Spinal cord (tissue), 10 donors: ENCODE data around the gene ZBTB46. TPM values are rescaled to one million over a fixed set of nuclear protein-coding genes. Genes with fewer than 3 reads are reported as not detected.
"Not testable (repeated sequence)": the region's sequence is repeated elsewhere in the genome, so short reads cannot be mapped to it uniquely, and the experiment has no call there.

Experiments used
- DNase-seq, 6 donors: peaks; one replicate each; pipeline versions ENCODE4 v3.0.0 to v3.0.0-alpha.2; 2013 to 2015; ENCODE audit warnings: low spot score in 6 of 6, low read depth in 4 of 6
- H3K27ac ChIP-seq: one replicate; pipeline ENCODE4 v1.5.1; 2013; ENCODE audit warnings: low read depth, low read length, control low read depth
- H3K27me3 ChIP-seq: one replicate; pipeline ENCODE4 v1.6.1; 2013; ENCODE audit warnings: low read length; ENCODE audit not compliant: control insufficient read depth, insufficient read depth
- H3K36me3 ChIP-seq: one replicate; pipeline ENCODE4 v1.6.1; 2013; ENCODE audit warnings: low read length; ENCODE audit not compliant: control insufficient read depth, insufficient read depth
- H3K4me1 ChIP-seq: one replicate; pipeline ENCODE4 v1.6.1; 2013; ENCODE audit warnings: low read length; ENCODE audit not compliant: control insufficient read depth, insufficient read depth
- H3K4me3 ChIP-seq: one replicate; pipeline ENCODE4 v1.5.1; 2013; ENCODE audit warnings: low read depth, low read length, control low read depth
- H3K9me3 ChIP-seq: one replicate; pipeline ENCODE4 v1.6.1; 2013; ENCODE audit warnings: low read length; ENCODE audit not compliant: control insufficient read depth, insufficient read depth
- WGBS: methylation state at CpG from one replicate; pipeline ENCODE4 v1.1.5; 2013; ENCODE audit warnings: missing lambda C conversion rate; ENCODE audit not compliant: insufficient coverage; 5-methylcytosine and 5-hydroxymethylcytosine counted together
- polyA plus RNA-seq, 2 donors: library from polyadenylated mRNA; unstranded; fragments of 120-200 nt; gene quantifications; one replicate each; pipeline ENCODE4 v1.2.1, GENCODE V29; 2013; ENCODE audit not compliant: insufficient read length in 2 of 2
- total RNA-seq, 2 donors: library from RNA; depleted of rRNA in 1 of 2; stranded (reverse); fragments of 120-200 nt in 1 of 2; fragments of >200 nt in 1 of 2; gene quantifications; one replicate each; pipeline versions ENCODE4 v1.2.3 to v1.2.4, GENCODE V29; 2013 to 2014
- donor health status: healthy.

Gene ZBTB46
- total and polyA plus RNA-seq, 4 donors, result 8.3 to 13.4 (median 11.3) TPM

DNA sequence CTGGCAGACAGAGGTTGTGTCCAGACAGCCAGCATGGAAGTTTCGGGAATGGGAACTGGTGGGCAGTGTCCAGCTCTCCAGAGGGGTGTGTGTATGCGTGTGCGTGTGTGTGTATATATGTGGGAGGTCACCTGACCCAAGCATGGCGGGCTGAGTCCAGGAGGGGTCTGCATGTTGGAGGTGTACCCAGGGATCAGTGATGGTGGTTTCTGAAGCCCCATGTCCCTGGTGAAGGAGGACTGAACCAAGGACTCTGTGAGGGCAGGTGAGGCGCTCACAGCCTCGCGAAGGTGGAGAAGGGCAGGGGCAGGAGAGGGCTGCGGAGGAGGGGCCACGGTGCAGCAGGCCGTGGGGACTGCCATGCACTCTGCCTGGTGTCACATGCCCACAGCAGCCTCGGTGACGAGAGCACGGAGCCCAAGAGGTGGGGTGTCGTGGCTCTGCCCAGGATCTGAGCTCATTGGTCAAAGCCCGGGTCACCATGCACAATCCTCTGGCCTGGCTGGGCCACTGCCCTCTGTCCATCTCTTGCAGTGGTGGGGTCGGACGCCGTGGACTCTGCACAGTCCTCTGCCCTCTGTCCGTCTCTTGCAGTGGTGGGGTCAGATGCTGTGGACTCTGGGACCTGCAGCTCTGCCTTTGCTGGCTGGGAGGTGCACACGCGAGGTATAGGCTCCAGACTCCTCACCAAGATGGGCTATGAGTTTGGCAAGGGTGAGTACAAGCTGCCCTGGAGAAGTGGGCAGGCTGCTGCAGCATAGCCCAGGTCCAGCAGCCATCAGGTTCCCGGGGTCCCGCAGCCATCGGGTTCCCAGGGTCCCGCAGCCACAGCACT is 96.7 kb downstream of the ZBTB46 start:
- no peaks in the 10 kb centered on the region for H3K27me3 ChIP-seq
- H3K4me3 ChIP-seq, result no peak overlapping the region
- peaks cover 80% of the 10 kb centered on the region for H3K36me3 ChIP-seq
- 95% methylated on average over 25 of the region's 25 CpGs for WGBS
- DNase-seq, result no peak
- H3K4me1 ChIP-seq, result peaks cover 37% of the 10 kb centered on the region
- H3K9me3 ChIP-seq, result no peaks in the 10 kb centered on the region
- H3K27ac ChIP-seq, result no peak overlapping the region

GRCh38 chr20:63733579-63734081 is 97.4 kb downstream of the ZBTB46 start:
- WGBS, result 98% methylated on average over 18 of the region's 18 CpGs
- Histone ChIP-seq H3K27me3 (no peaks in the 10 kb centered on the region), H3K4me1 (peaks cover 30% of the 10 kb centered on the region), H3K36me3 (peaks cover 77% of the 10 kb centered on the region), H3K4me3 (no peak overlapping the region), H3K27ac (no peak overlapping the region), H3K9me3 (no peaks in the 10 kb centered on the region)
- no peak for DNase-seq

- no peaks in the 10 kb centered on the region for H3K27me3 ChIP-seq
- H3K27ac ChIP-seq, result no peak overlapping the region
- peaks cover 25% of the 10 kb centered on the region for H3K4me1 ChIP-seq
- peaks cover 71% of the 10 kb centered on the region for H3K36me3 ChIP-seq
- no peak overlapping the region for H3K4me3 ChIP-seq
- WGBS, result 97% methylated on average over 13 of the region's 13 CpGs
- no peak for DNase-seq
- no peaks in the 10 kb centered on the region for H3K9me3 ChIP-seq
Observed at GRCh38 chr20:63733117-63733516, 97.9 kb downstream of the ZBTB46 start.

- no peak overlapping the region for H3K4me3 ChIP-seq
- WGBS, result 89% methylated on average over 37 of the region's 38 CpGs
- H3K36me3 ChIP-seq, result peaks cover 64% of the 10 kb centered on the region
- no peaks in the 10 kb centered on the region for H3K27me3 ChIP-seq
- H3K9me3 ChIP-seq, result no peaks in the 10 kb centered on the region
- peaks cover 23% of the 10 kb centered on the region for H3K4me1 ChIP-seq
- H3K27ac ChIP-seq, result no peak overlapping the region
- no peak for DNase-seq
Observed at GRCh38 chr20:63732118-63733095, 98.7 kb downstream of the ZBTB46 start.

DNA sequence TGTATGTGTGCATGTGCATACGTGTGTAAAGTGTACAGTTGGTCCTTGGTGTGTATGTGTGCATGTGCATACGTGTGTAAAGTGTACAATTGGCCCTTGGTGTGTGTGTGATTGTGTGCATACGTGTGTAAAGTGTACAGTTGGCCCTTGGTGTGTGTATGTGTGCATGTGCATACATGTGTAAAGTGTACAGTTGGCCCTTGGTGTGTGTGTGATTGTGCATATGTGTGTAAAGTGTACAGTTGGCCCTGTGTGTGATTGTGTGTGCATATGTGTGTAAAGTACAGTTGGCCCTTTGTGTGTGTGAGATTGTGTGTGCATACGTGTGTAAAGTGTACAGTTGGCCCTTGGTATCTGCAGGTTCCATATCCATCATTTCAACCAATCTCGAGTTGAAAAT is 99.7 kb downstream of the ZBTB46 start:
- Histone ChIP-seq H3K36me3 (peaks cover 58% of the 10 kb centered on the region), H3K4me1 (peaks cover 13% of the 10 kb centered on the region), H3K27ac (no peak overlapping the region), H3K27me3 (no peaks in the 10 kb centered on the region), H3K9me3 (no peaks in the 10 kb centered on the region), H3K4me3 (no peak overlapping the region)
- 85% methylated on average over 3 of the region's 5 CpGs for WGBS
- DNase-seq, result no peak

DNA sequence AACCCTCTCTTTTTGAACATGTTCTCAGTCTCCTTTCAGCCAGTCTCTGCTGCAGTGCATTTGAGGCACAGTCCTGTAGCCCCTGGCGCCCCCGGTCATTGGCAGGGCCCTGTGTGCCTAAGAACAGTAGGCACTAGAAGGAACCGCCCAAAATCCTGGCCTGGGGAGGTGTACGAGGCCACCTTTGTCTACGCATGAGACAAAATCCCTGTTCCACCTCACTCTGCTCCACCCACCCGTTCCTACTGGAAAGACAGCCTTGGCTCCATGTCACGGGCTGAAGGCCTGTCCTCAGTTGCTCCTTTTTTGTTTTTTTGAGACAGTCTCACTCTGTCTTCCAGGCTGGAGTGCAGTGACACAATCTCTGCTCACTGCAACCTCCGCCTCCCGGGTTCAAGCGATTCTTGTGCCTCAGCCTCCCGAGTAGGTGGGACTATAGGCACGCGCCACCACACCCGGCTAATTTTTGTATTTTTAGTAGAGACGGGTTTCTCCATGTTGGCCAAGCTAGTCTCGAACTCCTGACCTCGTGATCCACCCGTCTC is 100.8 kb downstream of the ZBTB46 start:
- not testable (repeated sequence) for H3K4me3 ChIP-seq, DNase-seq, H3K27me3 ChIP-seq, H3K27ac ChIP-seq, H3K9me3 ChIP-seq, H3K4me1 ChIP-seq
- H3K36me3 ChIP-seq, result peaks cover 51% of the 10 kb centered on the region
- 96% methylated on average over 18 of the region's 18 CpGs for WGBS

DNA sequence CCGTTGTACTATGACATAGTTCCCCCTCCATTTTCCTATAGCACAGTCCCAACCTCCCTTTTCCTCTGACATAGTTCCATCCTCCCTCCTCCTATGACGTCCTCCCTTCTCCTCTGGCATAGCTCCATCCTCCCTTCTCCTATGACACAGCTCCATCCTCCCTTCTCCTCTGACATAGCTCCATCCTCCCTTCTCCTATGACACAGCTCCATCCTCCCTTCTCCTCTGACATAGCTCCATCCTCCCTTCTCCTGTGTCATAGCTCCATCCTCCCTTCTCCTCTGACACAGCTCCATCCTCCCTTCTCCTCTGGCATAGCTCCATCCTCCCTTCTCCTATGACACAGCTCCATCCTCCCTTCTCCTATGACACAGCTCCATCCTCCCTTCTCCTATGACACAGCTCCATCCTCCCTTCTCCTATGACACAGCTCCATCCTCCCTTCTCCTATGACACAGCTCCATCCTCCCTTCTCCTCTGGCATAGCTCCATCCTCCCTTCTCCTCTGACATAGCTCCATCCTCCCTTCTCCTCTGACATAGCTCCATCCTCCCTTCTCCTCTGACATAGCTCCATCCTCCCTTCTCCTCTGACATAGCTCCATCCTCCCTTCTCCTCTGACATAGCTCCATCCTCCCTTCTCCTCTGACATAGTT is 108.0 kb downstream of the ZBTB46 start:
- not testable (repeated sequence) for DNase-seq, H3K9me3 ChIP-seq, H3K4me1 ChIP-seq, H3K27ac ChIP-seq, H3K4me3 ChIP-seq, H3K27me3 ChIP-seq
- WGBS, result 88% methylated on average over 2 of the region's 2 CpGs
- H3K36me3 ChIP-seq, result peaks cover 49% of the 10 kb centered on the region

DNA sequence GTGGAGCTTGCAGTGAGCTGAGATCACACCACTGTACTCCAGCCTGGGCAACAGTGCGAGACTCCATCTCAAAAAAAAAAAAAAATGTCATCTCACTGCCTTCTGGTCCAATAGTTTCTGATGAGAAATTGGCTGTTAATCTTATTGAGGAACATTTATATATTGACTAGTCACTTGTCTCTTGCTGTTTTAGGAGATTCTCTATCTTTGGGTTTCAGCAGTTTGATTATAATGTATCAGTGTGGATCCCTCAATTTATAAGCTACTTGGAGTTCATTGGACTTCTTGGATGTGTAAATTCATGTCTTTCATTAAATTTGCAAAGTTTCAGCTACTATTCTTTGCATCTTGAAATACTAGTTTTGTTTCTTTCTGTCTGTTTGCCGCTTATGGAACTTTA is 112.1 kb downstream of the ZBTB46 start:
- DNase-seq, result no peak
- WGBS, result 100% methylated on average over 1 of the region's 2 CpGs
- Histone ChIP-seq H3K9me3 (peaks cover 9% of the 10 kb centered on the region), H3K4me3 (no peak overlapping the region), H3K27ac (no peak overlapping the region), H3K4me1 (no peaks in the 10 kb centered on the region), H3K36me3 (peaks cover 64% of the 10 kb centered on the region), H3K27me3 (no peaks in the 10 kb centered on the region)

- DNase-seq, result no peak
- no CpG with 5 or more reads among the region's 5 CpGs for WGBS
Observed at GRCh38 chr20:63714858-63715257, 116.2 kb downstream of the ZBTB46 start.

More at GRCh38 chr20:63714858-63715257, 116.2 kb downstream of the ZBTB46 start:
- no peaks in the 10 kb centered on the region for H3K4me1 ChIP-seq
- H3K36me3 ChIP-seq, result peaks cover 68% of the 10 kb centered on the region
- peaks cover 9% of the 10 kb centered on the region for H3K9me3 ChIP-seq
- no peak overlapping the region for H3K4me3 ChIP-seq
- no peak overlapping the region for H3K27ac ChIP-seq
- H3K27me3 ChIP-seq, result no peaks in the 10 kb centered on the region
